ENCODE data around the gene MYOZ2.

The MYOZ2 gene

DNA sequence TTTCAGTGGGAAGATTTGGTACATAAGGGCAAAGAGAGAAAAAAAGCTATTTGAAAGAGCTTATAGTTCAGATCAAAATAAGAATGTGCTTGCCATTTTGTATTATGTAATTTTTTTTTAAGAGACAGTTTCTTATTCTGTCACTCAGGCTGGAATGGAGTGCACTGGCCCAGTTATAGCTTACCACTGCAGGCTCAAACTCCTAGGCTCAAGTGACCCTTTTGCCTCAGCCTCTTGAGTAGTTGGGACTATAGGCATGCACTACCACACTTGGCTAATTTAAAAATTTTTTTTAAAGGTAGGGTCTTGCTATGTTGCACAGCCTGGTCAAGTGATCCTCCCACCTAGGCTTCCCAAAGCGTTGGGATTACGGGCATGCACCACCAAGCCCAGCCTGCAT lies 54.7 kb downstream of the MYOZ2 start:
- DNase-seq (ENCODE audit: low read depth in 2 of 2, low spot score in 1 of 2), result no peak

DNA sequence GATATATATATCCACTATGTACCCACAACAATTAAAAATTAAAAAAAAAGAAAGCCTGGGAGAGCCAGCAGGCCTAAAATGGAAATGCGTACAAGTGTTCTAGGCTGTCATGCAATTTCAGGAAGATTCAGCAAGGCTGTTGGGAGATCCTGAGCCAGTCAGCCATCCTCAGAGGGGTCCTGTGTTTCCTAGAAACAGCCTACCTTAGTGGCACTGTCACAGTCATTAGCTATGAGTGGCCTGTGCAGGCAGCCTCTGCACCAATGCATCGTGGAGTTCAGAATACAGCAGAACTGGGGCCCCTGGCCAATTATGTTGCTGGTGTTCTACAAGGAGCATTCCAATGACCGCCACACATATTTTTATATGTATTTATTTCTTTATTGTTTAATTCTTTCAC lies 55.9 kb downstream of the MYOZ2 start:
- DNase-seq (ENCODE audit: low read depth in 2 of 2, low spot score in 1 of 2), result no peak

DNA sequence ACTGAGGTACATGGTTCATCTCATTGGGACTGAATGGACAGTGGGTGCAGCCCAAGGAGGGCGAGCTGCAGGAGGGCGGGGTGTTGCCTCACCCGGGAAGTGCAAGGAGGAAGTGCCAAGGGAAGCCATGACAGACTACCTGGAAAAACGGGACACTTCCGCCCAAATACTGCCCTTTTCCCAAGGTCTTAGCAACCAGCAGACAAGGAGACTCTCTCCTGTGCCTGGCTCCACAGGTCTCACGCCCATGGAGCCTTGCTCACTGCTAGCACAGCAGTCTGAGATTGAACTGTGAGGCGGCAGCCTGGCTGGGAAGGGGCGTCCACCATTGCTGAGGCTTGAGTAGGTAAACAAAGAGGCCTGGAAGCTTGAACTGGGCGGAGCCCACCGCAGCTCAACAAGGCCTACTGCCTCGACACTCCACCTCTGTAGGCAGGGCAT lies 62.2 kb downstream of the MYOZ2 start:
- DNase-seq (ENCODE audit: low read depth in 2 of 2, low spot score in 1 of 2), result no peak

DNA sequence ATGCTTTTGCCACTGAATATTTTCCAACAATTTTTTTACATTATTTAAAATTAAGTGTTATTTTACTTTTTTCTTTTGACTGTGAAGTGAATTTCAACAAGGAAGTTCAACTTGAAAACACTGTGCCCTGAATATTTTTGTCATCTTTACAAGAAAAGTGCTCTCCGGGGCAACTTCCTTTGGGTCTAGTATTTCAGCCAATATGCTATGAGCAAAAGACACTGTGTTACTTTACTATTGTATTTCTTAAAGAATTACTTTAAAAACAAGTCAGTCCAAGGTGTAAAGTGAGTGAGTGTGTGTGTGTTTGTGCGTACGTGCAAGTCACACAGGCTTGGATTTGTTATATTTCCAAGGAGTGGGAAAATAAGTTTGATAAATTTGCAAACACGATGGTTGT lies 69.3 kb downstream of the MYOZ2 start:
- DNase-seq (ENCODE audit: low read depth in 2 of 2, low spot score in 1 of 2), result no peak

DNA sequence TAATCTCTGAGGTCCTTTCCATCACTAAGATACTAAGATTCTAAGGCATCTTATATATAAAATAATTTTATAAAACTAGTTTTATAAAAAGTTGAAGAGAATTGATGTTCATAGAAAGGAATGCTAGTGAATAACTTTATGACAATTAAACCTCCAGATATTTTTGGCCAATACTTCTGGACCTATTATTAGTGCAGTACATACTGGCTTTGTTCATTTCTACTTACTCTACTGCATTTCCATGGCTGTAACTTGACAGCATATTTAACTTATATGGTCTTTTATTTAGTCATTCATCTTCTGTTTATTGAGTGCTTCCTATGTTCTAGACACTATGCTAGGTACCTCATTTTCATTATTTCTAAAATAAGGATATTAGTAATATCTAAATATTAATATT lies 70.1 kb downstream of the MYOZ2 start:
- DNase-seq (ENCODE audit: low read depth in 2 of 2, low spot score in 1 of 2), result no peak

DNA sequence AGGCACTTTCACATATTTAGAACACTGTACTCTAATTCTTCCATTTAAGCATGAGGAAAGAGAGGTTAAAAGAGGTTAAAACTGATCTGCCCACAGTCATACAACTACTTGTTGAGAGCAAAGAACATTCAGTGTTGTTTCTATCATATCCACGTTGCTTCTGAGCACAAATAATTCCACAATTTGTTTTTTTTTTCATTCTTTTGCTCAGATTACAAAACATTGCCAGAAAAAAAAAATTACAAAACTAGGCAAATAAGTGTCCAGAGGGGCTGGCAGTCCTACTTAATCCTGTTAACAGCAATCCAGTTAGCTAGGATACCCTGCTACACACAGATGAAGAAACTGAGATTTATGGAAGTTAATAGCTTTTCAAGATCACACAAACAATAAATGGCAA lies 70.5 kb downstream of the MYOZ2 start:
- no peak for DNase-seq (ENCODE audit: low read depth in 2 of 2, low spot score in 1 of 2)

DNA sequence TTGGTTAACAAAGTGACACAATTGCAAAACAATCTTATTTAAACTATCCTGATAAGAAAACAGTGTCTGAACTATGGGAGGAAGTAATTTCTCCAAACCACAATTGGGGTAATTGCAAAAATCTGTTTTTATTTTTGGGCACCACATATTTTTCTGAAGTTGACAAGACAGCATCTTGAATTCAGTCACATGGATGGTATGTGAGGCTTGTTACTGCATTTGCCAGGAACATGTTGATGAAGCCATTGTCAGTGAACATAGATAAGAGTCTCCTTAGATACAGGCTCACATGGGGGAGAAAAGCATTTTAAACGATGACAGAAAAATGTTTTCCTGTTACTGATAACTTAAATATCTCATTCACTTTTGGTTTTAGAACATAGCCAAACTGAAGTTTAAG lies 71.4 kb downstream of the MYOZ2 start:
- DNase-seq (ENCODE audit: low read depth in 2 of 2, low spot score in 1 of 2), result no peak

DNA sequence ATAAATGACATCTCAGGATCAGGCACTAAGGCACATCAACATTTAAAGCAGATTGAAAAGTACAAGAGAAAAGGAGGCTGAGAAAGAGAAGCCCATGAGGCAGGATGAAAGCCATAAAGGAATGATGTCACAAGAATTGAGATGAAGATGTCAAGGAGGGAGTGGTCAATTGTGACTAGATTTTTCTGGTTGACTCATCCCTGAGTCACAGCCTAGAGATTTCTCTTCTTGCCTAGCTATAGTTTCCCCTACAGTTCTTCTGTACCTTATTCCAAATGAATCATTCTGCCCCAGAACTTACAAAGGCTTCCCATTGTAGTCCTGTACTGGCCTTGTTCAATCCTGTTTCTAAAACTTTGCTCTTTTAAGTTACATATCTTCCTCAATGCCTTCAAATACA lies 73.4 kb downstream of the MYOZ2 start:
- peak in 1 of 2 donors; percentile 22 for DNase-seq (ENCODE audit: low read depth in 2 of 2, low spot score in 1 of 2)

DNA sequence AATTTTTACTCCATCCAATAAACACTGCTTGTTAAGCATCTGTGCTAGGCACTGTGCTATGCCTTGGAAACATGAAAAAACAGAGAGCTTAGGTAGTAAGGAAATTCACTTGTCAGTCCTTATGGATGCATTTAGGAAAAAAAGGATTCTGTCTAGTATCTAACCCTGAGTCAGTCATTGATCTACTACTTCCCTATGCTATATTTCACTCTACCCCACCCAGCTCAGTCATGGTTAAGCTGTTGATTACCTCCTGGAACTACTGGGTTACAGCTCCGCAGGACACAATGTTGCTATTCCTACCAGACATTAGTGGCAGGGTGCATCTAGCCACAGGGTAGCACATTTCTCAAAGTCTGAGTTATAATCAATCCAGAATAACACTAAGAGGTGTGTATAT lies 74.0 kb downstream of the MYOZ2 start:
- no peak for DNase-seq (ENCODE audit: low read depth in 2 of 2, low spot score in 1 of 2)

DNA sequence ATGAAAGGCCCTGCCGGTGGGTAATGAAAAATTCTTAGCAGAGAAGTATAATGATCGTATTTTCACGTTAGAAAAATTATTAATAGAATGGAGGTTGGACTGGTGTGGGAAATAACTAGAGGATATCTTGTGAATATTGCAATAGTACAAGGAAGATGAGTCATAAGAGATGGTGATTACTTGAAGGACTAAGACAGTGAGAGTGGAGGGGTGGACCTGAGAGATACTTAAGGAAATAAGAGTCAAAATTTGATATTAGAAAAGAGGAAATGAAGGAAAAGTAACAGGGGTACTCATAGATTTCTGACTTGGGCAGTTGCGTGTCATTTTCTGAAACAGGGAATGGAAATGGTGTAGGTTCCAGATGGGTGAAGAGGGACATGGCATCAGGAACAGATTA lies 75.1 kb downstream of the MYOZ2 start:
- no peak for DNase-seq (ENCODE audit: low read depth in 2 of 2, low spot score in 1 of 2)

DNA sequence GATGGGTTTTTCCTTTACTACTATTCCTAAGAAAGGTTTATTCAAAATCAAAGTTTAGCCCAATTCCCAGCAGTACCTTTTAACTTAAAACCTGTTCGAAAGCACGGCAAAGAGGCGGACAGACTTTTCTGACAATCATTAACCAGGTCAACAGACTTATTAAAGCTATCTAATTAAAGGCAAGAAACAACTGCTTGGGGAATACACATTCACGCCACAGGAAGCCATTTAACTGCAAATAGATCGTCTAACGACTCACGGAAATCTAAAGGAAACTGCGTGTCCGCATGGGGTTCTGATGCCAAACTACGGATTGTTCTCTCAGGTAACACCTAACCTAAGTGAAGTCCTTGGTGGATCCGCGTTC lies 76.2 kb downstream of the MYOZ2 start:
- no peak for DNase-seq (ENCODE audit: low read depth in 2 of 2, low spot score in 1 of 2)

DNA sequence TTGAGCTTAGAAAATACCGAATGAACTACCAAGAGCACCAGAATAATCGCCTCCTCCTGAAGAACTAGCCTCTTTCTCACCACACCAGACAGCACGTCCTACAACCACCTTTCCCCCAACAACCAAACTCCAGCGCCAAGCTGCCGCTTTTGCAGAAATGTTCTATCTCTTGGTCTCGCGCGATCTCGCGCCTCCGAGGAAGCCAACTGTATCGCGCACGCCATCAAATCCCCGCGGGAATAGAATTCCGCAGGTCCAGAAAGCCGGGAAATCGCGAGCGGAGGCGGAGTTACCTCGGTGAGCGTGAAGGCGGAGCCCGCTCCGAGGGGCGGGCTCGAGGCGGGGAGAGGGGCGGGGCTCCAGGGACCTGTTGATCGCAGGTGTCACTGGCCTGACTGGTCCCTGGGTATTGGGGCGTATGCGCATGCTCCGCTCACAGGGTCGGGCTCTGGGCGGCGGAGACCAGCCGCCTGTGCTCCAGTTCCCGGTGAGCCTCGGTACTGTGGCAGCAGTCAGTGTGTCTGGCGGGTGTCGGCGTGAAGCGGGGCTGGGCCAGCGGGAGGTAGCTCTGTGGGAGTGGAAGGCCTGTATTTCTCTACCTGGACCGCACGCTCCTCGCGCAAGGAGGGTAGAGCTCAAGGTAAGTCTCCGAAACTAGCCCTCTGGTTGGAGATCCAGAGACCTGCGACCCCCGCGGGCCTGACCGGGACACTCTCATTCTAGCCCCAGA lies 76.8 kb downstream of the MYOZ2 start, which contains the start of gene USP53:
USP53 (plus strand) TSS at position 480 of the 730 bp plus-strand sequence. CDS start 27,047 bp downstream, outside the sequence.
- peak; percentile 94 to 95 for DNase-seq (ENCODE audit: low read depth in 2 of 2, low spot score in 1 of 2)

DNA sequence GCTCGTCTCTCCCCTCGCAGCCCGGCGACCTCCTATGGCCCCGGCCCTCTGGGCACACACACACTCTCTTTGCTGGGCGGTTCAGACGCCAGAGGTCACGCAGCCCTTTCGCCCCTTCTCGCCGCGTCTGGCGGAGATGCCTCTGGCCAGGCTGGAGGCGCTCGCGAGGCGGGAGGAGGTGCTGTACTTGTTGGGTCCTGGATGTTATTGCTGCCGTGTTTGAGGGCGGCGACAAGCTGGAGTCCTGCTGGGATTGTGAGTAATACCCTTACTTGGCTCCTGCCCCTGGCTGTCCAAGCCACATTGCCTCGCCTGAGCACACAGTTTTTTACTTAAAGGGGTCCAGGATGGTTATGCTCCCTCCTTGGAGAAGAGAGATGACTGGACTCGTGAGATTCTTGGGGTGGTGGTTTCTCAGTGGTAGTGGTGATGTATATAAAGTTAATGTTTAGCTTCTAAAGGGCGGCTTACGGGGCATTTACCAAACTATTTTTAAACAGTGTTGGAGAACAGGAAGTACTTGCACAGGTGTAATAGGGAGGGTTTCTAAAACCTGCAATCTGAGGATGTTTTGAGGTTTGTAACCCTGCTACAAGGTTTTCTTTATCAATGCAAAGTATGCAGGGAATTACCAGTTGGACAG lies 77.5 kb downstream of the MYOZ2 start:
- DNase-seq (ENCODE audit: low read depth in 2 of 2, low spot score in 1 of 2), result peak; percentile 16 to 21

DNA sequence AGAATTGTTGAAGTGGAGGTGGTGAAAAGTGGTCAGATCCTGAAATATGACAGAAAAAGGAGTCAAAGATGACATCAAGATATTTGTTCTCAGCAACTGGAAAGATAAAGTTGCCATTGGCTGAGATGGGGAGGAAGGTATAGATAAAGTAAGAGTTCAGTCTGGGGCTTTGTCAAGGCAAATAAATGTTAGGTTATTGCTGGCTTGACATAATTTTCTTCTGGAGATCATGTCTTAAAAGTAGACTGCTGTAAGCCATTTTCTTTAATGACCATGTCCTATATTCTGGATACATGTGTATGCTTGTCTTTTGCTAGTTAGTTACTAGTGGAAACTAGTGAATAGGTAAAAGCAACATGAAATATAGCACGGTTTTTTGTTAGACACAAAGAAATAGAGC lies 82.5 kb downstream of the MYOZ2 start:
- no peak for DNase-seq (ENCODE audit: low read depth in 2 of 2, low spot score in 1 of 2)

DNA sequence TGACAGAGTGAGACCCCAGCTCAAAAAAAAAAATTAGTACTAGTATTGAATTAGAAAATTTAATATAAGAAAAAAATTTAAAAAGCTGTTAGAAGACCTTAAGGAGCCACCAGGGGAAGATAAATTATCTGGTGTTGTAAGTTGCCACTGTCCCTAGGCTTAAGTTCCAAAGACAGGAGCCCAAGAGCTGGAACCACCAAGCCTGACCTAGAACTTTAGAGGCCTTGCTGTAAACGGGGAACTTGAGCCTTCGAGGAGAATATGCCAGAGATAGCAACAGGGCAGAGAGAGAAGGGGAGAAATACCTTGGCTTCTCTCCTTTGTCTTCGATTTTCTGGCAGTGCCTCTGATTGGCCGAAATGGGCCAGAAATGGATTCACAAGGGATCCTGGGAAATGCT lies 85.8 kb downstream of the MYOZ2 start:
- DNase-seq (ENCODE audit: low read depth in 2 of 2, low spot score in 1 of 2), result no peak

DNA sequence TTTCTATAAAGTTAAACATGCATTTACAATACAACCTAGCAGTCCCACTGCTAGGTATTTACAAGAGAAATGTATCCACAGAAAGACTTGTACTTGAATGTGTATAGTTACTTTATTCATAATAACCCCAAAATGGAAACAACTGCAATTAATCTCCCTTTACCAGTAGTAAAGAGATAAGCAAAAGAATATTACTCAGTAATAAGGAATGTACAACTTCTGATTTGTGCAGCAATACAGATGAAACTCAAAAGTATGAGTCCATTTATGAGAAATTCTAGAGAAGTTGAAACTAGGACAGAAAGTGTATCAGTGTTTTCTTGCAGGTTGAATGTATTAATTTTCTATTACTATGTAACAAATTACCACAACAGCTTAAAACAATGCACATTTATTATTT lies 92.1 kb downstream of the MYOZ2 start:
- no peak for DNase-seq (ENCODE audit: low read depth in 2 of 2, low spot score in 1 of 2)

DNA sequence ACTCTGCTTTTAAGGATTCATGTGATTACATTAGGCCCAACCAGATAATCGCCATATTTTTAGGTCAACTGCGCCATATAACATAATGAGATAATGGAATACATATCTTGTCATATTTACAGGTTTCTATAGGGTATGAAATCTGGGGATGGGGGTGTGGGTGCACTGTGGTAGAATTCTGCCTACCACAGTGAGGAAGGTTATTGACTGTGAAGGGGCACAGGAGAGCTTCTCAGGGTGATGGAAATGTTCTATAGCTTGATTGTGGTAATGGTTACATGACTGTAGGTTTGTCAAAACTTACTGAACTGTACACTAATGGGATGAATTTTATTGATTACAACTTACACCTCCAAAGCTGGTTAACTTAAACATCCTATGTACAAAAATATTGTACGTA lies 92.8 kb downstream of the MYOZ2 start:
- no peak for DNase-seq (ENCODE audit: low read depth in 2 of 2, low spot score in 1 of 2)

DNA sequence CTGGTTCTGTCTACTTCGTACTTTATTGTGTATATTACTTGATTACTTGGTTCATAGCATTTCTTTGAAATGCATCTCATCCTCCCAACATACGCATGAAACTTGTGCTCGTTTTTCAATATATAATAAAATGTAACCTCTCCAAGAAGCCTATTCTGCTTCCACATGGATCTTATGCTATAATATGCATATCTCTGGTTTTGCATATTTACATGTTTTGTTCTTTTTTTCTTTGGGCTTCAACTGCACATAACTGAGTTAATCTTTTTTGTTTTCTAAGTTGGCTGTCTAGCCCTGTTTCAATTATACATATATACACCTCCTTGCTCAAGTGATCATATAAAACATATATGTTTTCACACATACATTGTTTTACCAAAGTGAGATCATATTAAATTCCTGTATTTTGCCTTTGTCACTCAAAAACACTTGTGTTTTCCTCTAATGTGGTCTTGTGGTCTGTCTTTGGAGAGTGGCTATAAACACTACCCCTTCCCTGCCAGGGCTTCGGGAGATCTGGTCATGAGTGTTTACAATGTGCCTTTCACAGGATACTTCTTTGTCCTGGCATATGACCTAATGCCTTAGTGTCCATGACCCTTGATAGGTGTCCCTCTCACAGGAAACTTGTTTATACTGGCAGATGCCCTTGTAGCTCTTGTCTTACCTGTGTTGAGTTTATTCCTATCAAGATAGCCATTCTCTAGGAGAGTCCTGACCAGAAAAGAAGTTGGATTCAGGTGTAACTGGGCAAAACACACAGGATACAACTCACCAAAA lies 94.5 kb downstream of the MYOZ2 start:
- no peak for DNase-seq (ENCODE audit: low read depth in 2 of 2, low spot score in 1 of 2)

DNA sequence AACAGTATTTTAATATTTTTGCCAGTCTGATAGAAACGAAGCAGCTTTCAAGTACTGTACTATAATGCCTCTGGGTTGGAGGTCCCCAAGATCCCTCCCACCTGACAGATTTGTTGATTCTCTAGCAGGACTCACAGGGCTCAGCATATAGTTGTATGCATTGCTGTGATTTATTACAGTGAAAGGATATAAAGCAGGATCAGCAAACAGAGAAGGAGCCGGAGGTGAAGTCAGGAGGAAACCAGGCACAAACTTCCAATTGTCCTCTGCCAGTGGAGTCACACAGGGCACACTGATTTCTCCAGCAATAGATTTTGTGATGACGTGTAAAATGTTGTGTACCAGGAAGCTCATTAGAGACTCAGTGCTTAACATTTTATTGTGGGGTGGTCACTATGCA lies 95.9 kb downstream of the MYOZ2 start:
- no peak for DNase-seq (ENCODE audit: low read depth in 2 of 2, low spot score in 1 of 2)

DNA sequence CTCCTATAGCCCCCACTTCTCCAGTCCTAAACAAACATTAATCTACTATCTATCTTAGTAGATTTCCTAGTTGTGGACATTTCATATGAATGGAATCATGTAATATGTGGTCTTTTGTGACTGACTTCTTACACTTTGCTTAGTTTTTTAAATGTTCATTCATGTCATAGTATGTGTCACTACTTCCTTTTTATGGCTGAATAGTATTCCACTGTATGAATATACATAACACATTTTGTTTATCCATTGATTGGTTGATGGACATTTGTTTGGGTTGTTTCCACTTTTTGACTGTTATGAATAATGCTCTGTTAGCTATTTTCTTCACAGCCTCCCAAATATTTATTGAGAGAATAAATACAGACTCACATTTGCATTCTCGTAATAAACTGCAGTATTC lies 96.7 kb downstream of the MYOZ2 start:
- DNase-seq (ENCODE audit: low read depth in 2 of 2, low spot score in 1 of 2), result no peak

DNA sequence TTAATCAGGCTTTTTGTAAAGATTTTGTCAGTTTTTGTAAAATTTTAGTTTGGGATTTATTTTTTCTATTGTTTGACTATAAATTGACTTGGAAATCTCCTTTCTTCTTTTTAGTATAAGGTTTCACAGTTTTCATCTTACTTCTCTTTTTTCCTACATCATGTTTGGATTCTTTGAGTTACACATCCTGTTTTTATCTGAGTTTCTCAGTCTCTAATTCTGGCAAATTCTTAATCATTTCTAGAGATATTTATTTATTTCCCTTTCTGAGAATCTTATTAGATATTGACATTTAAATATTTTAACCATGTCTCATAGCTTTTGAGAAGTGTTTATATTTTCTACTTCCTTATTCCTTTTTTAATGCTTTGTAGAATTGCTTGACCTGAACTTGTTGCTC lies 97.6 kb downstream of the MYOZ2 start:
- DNase-seq (ENCODE audit: low read depth in 2 of 2, low spot score in 1 of 2), result no peak

DNA sequence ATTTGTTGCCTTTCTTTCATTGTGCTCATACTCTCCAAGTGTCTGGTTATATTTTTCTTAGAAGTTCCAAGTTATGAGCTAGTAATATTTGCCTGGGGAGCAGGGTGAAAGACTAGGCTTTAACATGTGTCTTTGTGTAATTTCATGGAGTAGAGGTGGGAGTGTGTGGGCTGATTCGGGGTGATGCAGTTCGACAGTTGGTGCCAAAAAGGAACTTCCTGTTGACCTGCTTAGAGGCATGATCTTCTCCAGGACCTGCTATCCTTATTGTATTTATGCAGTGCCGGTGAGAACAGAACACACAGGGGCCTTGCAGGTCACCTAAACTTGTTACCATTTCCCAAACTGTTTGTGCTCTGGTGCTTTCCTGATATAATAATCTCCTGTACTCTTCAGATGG lies 98.1 kb downstream of the MYOZ2 start:
- no peak for DNase-seq (ENCODE audit: low read depth in 2 of 2, low spot score in 1 of 2)
